Measurements from ENCODE around the gene UHRF1.

GRCh38 chr19:4939466-4939865 is 30.2 kb downstream of the UHRF1 start:
- no peak for TF ChIP-seq CTCF (IDR thresholded peaks at IDR 0.05)
- TF ChIP-seq POLR2A (IDR thresholded peaks at IDR 0.05) = no peak
